Measurements from ENCODE around the gene LMTK3.
A peak's percentile ranks its signal among the peaks of the same experiment; 100 is the strongest.

LMTK3 gene

GRCh38 chr19:48509467-48510194, 2.0 kb downstream of the LMTK3 start:
- Histone ChIP-seq H3K36me3 (ENCODE audit: control insufficient read depth in 1 of 2, insufficient read depth in 2 of 2, low read length in 2 of 2) (no peaks in the 10 kb centered on the region), H2AFZ (ENCODE audit: insufficient read depth, low read length, poor library complexity) (no peak overlapping the region), H3K27me3 (ENCODE audit: insufficient read depth, low read length) (peaks cover 8% of the 10 kb centered on the region), H3K9me3 (ENCODE audit: insufficient read depth, low read depth, low read length) (peaks cover 12% of the 10 kb centered on the region), H2AK5ac (ENCODE audit: low read length) (no peak overlapping the region), H3K79me1 (ENCODE audit: low read length) (peaks cover 4% of the 10 kb centered on the region), H3K4me3 (ENCODE audit: low read depth, low read length) (no peak overlapping the region), H4K91ac (ENCODE audit: low read depth, low read length) (no peak overlapping the region), H3K4me2 (ENCODE audit: low read length) (no peak overlapping the region), H4K12ac (ENCODE audit: low read depth, low read length) (no peak overlapping the region), H3K18ac (ENCODE audit: low read length) (no peak overlapping the region), H3K4ac (ENCODE audit: low read depth, low read length) (no peak overlapping the region), H2BK5ac (ENCODE audit: low read depth, low read length, poor library complexity) (no peak overlapping the region), H2BK120ac (ENCODE audit: insufficient read depth, low read length, poor library complexity) (no peak overlapping the region), H4K8ac (ENCODE audit: low read depth, low read length) (no peak overlapping the region), H3K4me1 (ENCODE audit: control insufficient read depth in 1 of 2, insufficient read depth in 2 of 2, low read length in 2 of 2) (peaks cover 2 to 3% of the 10 kb centered on the region in 2 experiments), H3K14ac (ENCODE audit: low read length) (no peak overlapping the region), H3K79me2 (ENCODE audit: control insufficient read depth, insufficient read depth, low read length, poor library complexity) (peaks cover 3% of the 10 kb centered on the region), H3K23ac (ENCODE audit: low read length) (no peak overlapping the region), H3K9ac (ENCODE audit: low read length) (no peak overlapping the region), H3K27ac (ENCODE audit: low read depth, low read length) (no peak overlapping the region), H2BK12ac (ENCODE audit: low read length) (no peak overlapping the region)
- WGBS (ENCODE audit: extremely low coverage, insufficient coverage, insufficient read length), result no CpG with 5 or more reads among the region's 12 CpGs
- no peak for DNase-seq

GRCh38 chr19:48508729-48509411, 2.8 kb downstream of the LMTK3 start:
- Histone ChIP-seq H4K91ac (ENCODE audit: low read depth, low read length) (no peak overlapping the region), H3K4ac (ENCODE audit: low read depth, low read length) (no peak overlapping the region), H3K23ac (ENCODE audit: low read length) (no peak overlapping the region), H3K9ac (ENCODE audit: low read length) (no peak overlapping the region), H2BK120ac (ENCODE audit: insufficient read depth, low read length, poor library complexity) (peak overlapping the region; percentile 21), H3K9me3 (ENCODE audit: insufficient read depth, low read depth, low read length) (peaks cover 12% of the 10 kb centered on the region), H3K4me1 (ENCODE audit: control insufficient read depth in 1 of 2, insufficient read depth in 2 of 2, low read length in 2 of 2) (peaks cover 2 to 3% of the 10 kb centered on the region in 2 experiments), H2AK5ac (ENCODE audit: low read length) (no peak overlapping the region), H3K18ac (ENCODE audit: low read length) (no peak overlapping the region), H2AFZ (ENCODE audit: insufficient read depth, low read length, poor library complexity) (no peak overlapping the region), H3K4me3 (ENCODE audit: low read depth, low read length) (no peak overlapping the region), H3K36me3 (ENCODE audit: control insufficient read depth in 1 of 2, insufficient read depth in 2 of 2, low read length in 2 of 2) (no peaks in the 10 kb centered on the region), H3K79me1 (ENCODE audit: low read length) (peaks cover 4% of the 10 kb centered on the region), H2BK5ac (ENCODE audit: low read depth, low read length, poor library complexity) (no peak overlapping the region), H4K8ac (ENCODE audit: low read depth, low read length) (no peak overlapping the region), H2BK12ac (ENCODE audit: low read length) (no peak overlapping the region), H3K27me3 (ENCODE audit: insufficient read depth, low read length) (peaks cover 8% of the 10 kb centered on the region), H4K12ac (ENCODE audit: low read depth, low read length) (no peak overlapping the region), H3K14ac (ENCODE audit: low read length) (no peak overlapping the region), H3K4me2 (ENCODE audit: low read length) (no peak overlapping the region), H3K79me2 (ENCODE audit: control insufficient read depth, insufficient read depth, low read length, poor library complexity) (peaks cover 3% of the 10 kb centered on the region), H3K27ac (ENCODE audit: low read depth, low read length) (no peak overlapping the region)
- WGBS (ENCODE audit: extremely low coverage, insufficient coverage, insufficient read length), result no CpG with 5 or more reads among the region's 32 CpGs
- DNase-seq, result no peak

- no peak overlapping the region for H3K4me2 ChIP-seq (ENCODE audit: low read length)
- H3K4me3 ChIP-seq (ENCODE audit: low read depth, low read length), result no peak overlapping the region
- no peak overlapping the region for H2BK12ac ChIP-seq (ENCODE audit: low read length)
- no peak overlapping the region for H4K12ac ChIP-seq (ENCODE audit: low read depth, low read length)
- H2BK5ac ChIP-seq (ENCODE audit: low read depth, low read length, poor library complexity), result no peak overlapping the region
- peaks cover 8% of the 10 kb centered on the region for H3K27me3 ChIP-seq (ENCODE audit: insufficient read depth, low read length)
- H4K8ac ChIP-seq (ENCODE audit: low read depth, low read length), result no peak overlapping the region
- H4K91ac ChIP-seq (ENCODE audit: low read depth, low read length), result no peak overlapping the region
- no peak overlapping the region for H3K4ac ChIP-seq (ENCODE audit: low read depth, low read length)
- no peaks in the 10 kb centered on the region for H3K79me2 ChIP-seq (ENCODE audit: control insufficient read depth, insufficient read depth, low read length, poor library complexity)
- no peaks in the 10 kb centered on the region for H3K4me1 ChIP-seq (ENCODE audit: control insufficient read depth in 1 of 2, insufficient read depth in 2 of 2, low read length in 2 of 2)
- H3K9me3 ChIP-seq (ENCODE audit: insufficient read depth, low read depth, low read length), result peaks cover 9% of the 10 kb centered on the region
- no peaks in the 10 kb centered on the region for H3K79me1 ChIP-seq (ENCODE audit: low read length)
- no peaks in the 10 kb centered on the region for H3K36me3 ChIP-seq (ENCODE audit: control insufficient read depth in 1 of 2, insufficient read depth in 2 of 2, low read length in 2 of 2)
- H2AK5ac ChIP-seq (ENCODE audit: low read length), result no peak overlapping the region
- H2AFZ ChIP-seq (ENCODE audit: insufficient read depth, low read length, poor library complexity), result no peak overlapping the region
- H3K18ac ChIP-seq (ENCODE audit: low read length), result no peak overlapping the region
- no peak for DNase-seq
- H2BK120ac ChIP-seq (ENCODE audit: insufficient read depth, low read length, poor library complexity), result no peak overlapping the region
- no peak overlapping the region for H3K27ac ChIP-seq (ENCODE audit: low read depth, low read length)
- H3K14ac ChIP-seq (ENCODE audit: low read length), result no peak overlapping the region
- no peak overlapping the region for H3K23ac ChIP-seq (ENCODE audit: low read length)
- no peak overlapping the region for H3K9ac ChIP-seq (ENCODE audit: low read length)
- no CpG with 5 or more reads among the region's 7 CpGs for WGBS (ENCODE audit: extremely low coverage, insufficient coverage, insufficient read length)
These were observed 3.7 kb downstream of the LMTK3 start for GRCh38 chr19:48507911-48508439.

DNA sequence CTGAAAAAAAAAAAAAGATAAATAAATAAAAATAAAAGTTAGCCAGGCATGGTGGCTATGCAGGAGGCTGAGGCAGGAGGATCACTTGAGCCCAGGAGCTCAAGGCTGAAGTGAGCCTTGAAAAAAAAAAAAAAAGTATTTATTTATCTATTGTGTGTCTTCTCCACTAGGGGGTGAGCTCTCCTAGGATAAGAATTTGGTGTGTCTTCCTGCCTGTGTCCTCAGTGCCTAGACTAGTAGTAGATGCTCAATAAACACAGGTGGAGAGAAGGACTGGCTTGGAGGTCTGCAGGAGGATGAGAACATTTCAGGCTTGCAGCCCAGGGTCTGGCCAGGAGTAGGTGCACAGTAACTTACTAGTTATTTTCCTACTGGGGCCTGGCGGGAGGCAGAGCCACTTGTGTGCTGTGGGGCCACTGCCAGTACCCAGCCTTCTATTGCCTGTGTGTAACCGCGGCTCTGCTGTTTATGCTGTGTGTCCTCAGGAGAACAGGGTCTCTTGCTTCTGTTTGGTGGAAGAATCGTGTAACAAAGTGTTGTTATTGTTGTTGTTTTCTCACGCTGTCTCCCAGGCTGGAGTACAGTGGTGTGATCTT, 5.4 kb downstream of the LMTK3 start:
- H2BK120ac ChIP-seq (ENCODE audit: insufficient read depth, low read length, poor library complexity), result no peak overlapping the region
- no peak overlapping the region for H3K27ac ChIP-seq (ENCODE audit: low read depth, low read length)
- H3K27me3 ChIP-seq (ENCODE audit: insufficient read depth, low read length), result peaks cover 3% of the 10 kb centered on the region
- H3K36me3 ChIP-seq (ENCODE audit: control insufficient read depth in 1 of 2, insufficient read depth in 2 of 2, low read length in 2 of 2), result no peaks in the 10 kb centered on the region
- no peak overlapping the region for H2AFZ ChIP-seq (ENCODE audit: insufficient read depth, low read length, poor library complexity)
- no peak overlapping the region for H3K18ac ChIP-seq (ENCODE audit: low read length)
- H3K23ac ChIP-seq (ENCODE audit: low read length), result no peak overlapping the region
- H3K4ac ChIP-seq (ENCODE audit: low read depth, low read length), result no peak overlapping the region
- H3K9ac ChIP-seq (ENCODE audit: low read length), result no peak overlapping the region
- H3K4me3 ChIP-seq (ENCODE audit: low read depth, low read length), result no peak overlapping the region
- peak in 1 of 2 donors; percentile 79 for DNase-seq
- peaks cover under 1% of the 10 kb centered on the region for H3K79me2 ChIP-seq (ENCODE audit: control insufficient read depth, insufficient read depth, low read length, poor library complexity)
- peaks cover 1% of the 10 kb centered on the region for H3K9me3 ChIP-seq (ENCODE audit: insufficient read depth, low read depth, low read length)
- no peak overlapping the region for H3K14ac ChIP-seq (ENCODE audit: low read length)
- WGBS (ENCODE audit: extremely low coverage, insufficient coverage, insufficient read length), result no CpG with 5 or more reads among the region's 5 CpGs
- no peak overlapping the region for H2BK12ac ChIP-seq (ENCODE audit: low read length)
- H3K79me1 ChIP-seq (ENCODE audit: low read length), result peaks cover 4% of the 10 kb centered on the region
- peaks cover 2 to 9% of the 10 kb centered on the region in 2 experiments for H3K4me1 ChIP-seq (ENCODE audit: control insufficient read depth in 1 of 2, insufficient read depth in 2 of 2, low read length in 2 of 2)
- H2AK5ac ChIP-seq (ENCODE audit: low read length), result no peak overlapping the region
- H4K12ac ChIP-seq (ENCODE audit: low read depth, low read length), result no peak overlapping the region
- no peak overlapping the region for H2BK5ac ChIP-seq (ENCODE audit: low read depth, low read length, poor library complexity)
- no peak overlapping the region for H3K4me2 ChIP-seq (ENCODE audit: low read length)
- no peak overlapping the region for H4K91ac ChIP-seq (ENCODE audit: low read depth, low read length)
- no peak overlapping the region for H4K8ac ChIP-seq (ENCODE audit: low read depth, low read length)

Measured in trophoblast cell (in vitro differentiated cells and primary cell).